ENCODE measurements around the gene CCDC124. TPM values are rescaled to one million over a fixed set of nuclear protein-coding genes. Genes with fewer than 3 reads are reported as not detected.

The CCDC124 gene
- total RNA-seq, 6 experiments from 2014 or later: 20.6 to 45.3 (median 30.7) TPM

DNA sequence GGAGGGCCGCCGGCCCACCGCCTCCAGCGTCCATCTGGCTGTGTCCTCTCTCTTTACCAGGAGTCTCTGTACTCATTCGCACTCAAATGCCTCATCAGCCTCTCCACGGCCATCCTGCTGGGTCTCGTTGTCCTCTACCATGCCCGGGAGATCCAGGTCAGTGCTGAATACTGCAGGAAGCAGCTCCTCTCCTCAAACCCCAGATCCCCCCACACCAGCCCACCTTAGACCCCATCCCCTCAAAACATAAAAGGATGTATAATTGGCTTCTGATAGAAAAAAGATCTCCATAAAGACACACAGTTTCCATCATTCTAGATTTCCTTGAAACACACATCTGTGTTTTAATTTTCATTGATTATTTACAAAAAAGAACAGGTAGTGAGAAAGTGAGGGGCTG, 42.2 kb downstream of the CCDC124 start:
- H3K27me3 ChIP-seq: no peaks in the 10 kb centered on the region
- no peaks in the 10 kb centered on the region for H3K36me3 ChIP-seq
- 40% methylated on average over 2 of the region's 8 CpGs for WGBS (ENCODE audit: insufficient coverage, low coverage, low lambda C conversion rate, missing lambda C conversion rate)
- H3K9me3 ChIP-seq: no peaks in the 10 kb centered on the region
- no peak overlapping the region for H3K27ac ChIP-seq
- no peak overlapping the region for H3K4me3 ChIP-seq
- intact Hi-C loops (cut with DNase I): no loop called here
- TF ChIP-seq, protein P1, sequence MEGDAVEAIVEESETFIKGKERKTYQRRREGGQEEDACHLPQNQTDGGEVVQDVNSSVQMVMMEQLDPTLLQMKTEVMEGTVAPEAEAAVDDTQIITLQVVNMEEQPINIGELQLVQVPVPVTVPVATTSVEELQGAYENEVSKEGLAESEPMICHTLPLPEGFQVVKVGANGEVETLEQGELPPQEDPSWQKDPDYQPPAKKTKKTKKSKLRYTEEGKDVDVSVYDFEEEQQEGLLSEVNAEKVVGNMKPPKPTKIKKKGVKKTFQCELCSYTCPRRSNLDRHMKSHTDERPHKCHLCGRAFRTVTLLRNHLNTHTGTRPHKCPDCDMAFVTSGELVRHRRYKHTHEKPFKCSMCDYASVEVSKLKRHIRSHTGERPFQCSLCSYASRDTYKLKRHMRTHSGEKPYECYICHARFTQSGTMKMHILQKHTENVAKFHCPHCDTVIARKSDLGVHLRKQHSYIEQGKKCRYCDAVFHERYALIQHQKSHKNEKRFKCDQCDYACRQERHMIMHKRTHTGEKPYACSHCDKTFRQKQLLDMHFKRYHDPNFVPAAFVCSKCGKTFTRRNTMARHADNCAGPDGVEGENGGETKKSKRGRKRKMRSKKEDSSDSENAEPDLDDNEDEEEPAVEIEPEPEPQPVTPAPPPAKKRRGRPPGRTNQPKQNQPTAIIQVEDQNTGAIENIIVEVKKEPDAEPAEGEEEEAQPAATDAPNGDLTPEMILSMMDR (IDR thresholded peaks at IDR 0.05): no peak
- TF ChIP-seq POLR2A (IDR thresholded peaks at IDR 0.05): no peak
- H3K4me1 ChIP-seq: no peaks in the 10 kb centered on the region
- no peak for DNase-seq
- no peak for ATAC-seq

GRCh38 chr19:17977021-17977420, 44.2 kb downstream of the CCDC124 start:
- 80% methylated on average over 2 of the region's 4 CpGs for WGBS (ENCODE audit: insufficient coverage, low coverage, low lambda C conversion rate, missing lambda C conversion rate)
- Histone ChIP-seq H3K4me1 (no peaks in the 10 kb centered on the region), H3K27me3 (no peaks in the 10 kb centered on the region), H3K9me3 (no peaks in the 10 kb centered on the region), H3K4me3 (no peak overlapping the region), H3K27ac (no peak overlapping the region), H3K36me3 (no peaks in the 10 kb centered on the region)
- ATAC-seq (no peak), DNase-seq (no peak)
- intact Hi-C loops (cut with DNase I): no loop called here
- TF ChIP-seq, protein P1 (IDR thresholded peaks at IDR 0.05): no peak
- TF ChIP-seq POLR2A (IDR thresholded peaks at IDR 0.05): no peak

GRCh38 chr19:17977488-17977887, 44.7 kb downstream of the CCDC124 start:
- 59% methylated on average over 7 of the region's 7 CpGs for WGBS (ENCODE audit: insufficient coverage, low coverage, low lambda C conversion rate, missing lambda C conversion rate)
- no peak for ATAC-seq
- H3K27ac ChIP-seq: no peak overlapping the region

GRCh38 chr19:17981611-17982010, 48.8 kb downstream of the CCDC124 start:
- peak in 1 of 4 donors; percentile 8 for ATAC-seq
- no CpG with 5 or more reads among the region's 38 CpGs for WGBS (ENCODE audit: insufficient coverage, low coverage, low lambda C conversion rate, missing lambda C conversion rate)
- DNase-seq: no peak

More at GRCh38 chr19:17977488-17977887, 44.7 kb downstream of the CCDC124 start:
- H3K9me3 ChIP-seq: no peaks in the 10 kb centered on the region
- H3K27me3 ChIP-seq: no peaks in the 10 kb centered on the region
- no peak overlapping the region for H3K4me3 ChIP-seq
- intact Hi-C loops (cut with DNase I): no loop called here
- no peak for DNase-seq
- TF ChIP-seq, protein P1 (IDR thresholded peaks at IDR 0.05): no peak
- no peak for TF ChIP-seq POLR2A (IDR thresholded peaks at IDR 0.05)
- H3K4me1 ChIP-seq: no peaks in the 10 kb centered on the region
- no peaks in the 10 kb centered on the region for H3K36me3 ChIP-seq

More at GRCh38 chr19:17981611-17982010, 48.8 kb downstream of the CCDC124 start:
- H3K4me1 ChIP-seq: no peaks in the 10 kb centered on the region
- H3K27ac ChIP-seq: no peak overlapping the region
- no peak overlapping the region for H3K4me3 ChIP-seq
- no peaks in the 10 kb centered on the region for H3K36me3 ChIP-seq
- intact Hi-C loops (cut with DNase I): no loop called here
- no peaks in the 10 kb centered on the region for H3K27me3 ChIP-seq
- H3K9me3 ChIP-seq: no peaks in the 10 kb centered on the region
- TF ChIP-seq, protein P1 (IDR thresholded peaks at IDR 0.05): no peak
- no peak for TF ChIP-seq POLR2A (IDR thresholded peaks at IDR 0.05)

Measured in right lobe of liver (tissue), 6 donors.